GM18499 (cell line): ENCODE measurements around the gene KCNA10.

Experiments used
- ATAC-seq: cut with Tn5 transposase; IDR thresholded peaks from one replicate; pipeline ENCODE4 v1.9.1; 2021; ENCODE audit warnings: moderate number of reproducible peaks; ENCODE audit not compliant: insufficient read depth, unreplicated experiment

The KCNA10 gene

GRCh38 chr1:110502402-110503151 is 16.4 kb downstream of the KCNA10 start:
- no peak for ATAC-seq

- no peak for ATAC-seq
These were observed 17.4 kb downstream of the KCNA10 start for GRCh38 chr1:110501488-110502132.

- no peak for ATAC-seq
These were observed 20.7 kb downstream of the KCNA10 start for GRCh38 chr1:110498270-110498669.

GRCh38 chr1:110495926-110496600 is 22.9 kb downstream of the KCNA10 start:
- ATAC-seq: no peak

- no peak for ATAC-seq
These were observed 24.2 kb downstream of the KCNA10 start for GRCh38 chr1:110494522-110495406.

- ATAC-seq: no peak
These were observed 24.9 kb downstream of the KCNA10 start for GRCh38 chr1:110494036-110494435.

GRCh38 chr1:110493059-110493699 is 25.8 kb downstream of the KCNA10 start:
- ATAC-seq: no peak

- no peak for ATAC-seq
These were observed 26.4 kb downstream of the KCNA10 start for GRCh38 chr1:110492573-110492972.

GRCh38 chr1:110490791-110491451 is 28.1 kb downstream of the KCNA10 start:
- no peak for ATAC-seq

- no peak for ATAC-seq
These were observed 28.9 kb downstream of the KCNA10 start for GRCh38 chr1:110489973-110490542.

GRCh38 chr1:110489406-110489805 is 29.6 kb downstream of the KCNA10 start:
- ATAC-seq: no peak

- ATAC-seq: no peak
These were observed 30.1 kb downstream of the KCNA10 start for GRCh38 chr1:110488867-110489266.

GRCh38 chr1:110488161-110488560 is 30.8 kb downstream of the KCNA10 start:
- no peak for ATAC-seq

GRCh38 chr1:110487726-110488125 is 31.2 kb downstream of the KCNA10 start:
- no peak for ATAC-seq

- ATAC-seq: no peak
These were observed 33.2 kb downstream of the KCNA10 start for GRCh38 chr1:110485725-110486124.

- ATAC-seq: no peak
These were observed 34.2 kb downstream of the KCNA10 start for GRCh38 chr1:110484801-110485200.

- no peak for ATAC-seq
These were observed 35.7 kb downstream of the KCNA10 start for GRCh38 chr1:110483308-110483685.

- no peak for ATAC-seq
These were observed 36.2 kb downstream of the KCNA10 start for GRCh38 chr1:110482662-110483307.
